B cell (primary cell): ENCODE data around the gene ADCY3. TPM values are rescaled to one million over a fixed set of nuclear protein-coding genes. Genes with fewer than 3 reads are reported as not detected.

Experiments used
- ATAC-seq: fragments of 200-7000 bp; cut with Tn5 transposase; one replicate; pipeline ENCODE4 v1.10.0; 2021; ENCODE audit warnings: low read depth, mild to moderate bottlenecking, moderate number of reproducible peaks, moderate library complexity
- CTCF ChIA-PET: fragments of 350-600 bp; sonication (Branson Sonifier 250); formaldehyde crosslinking; loops from one replicate; lab custom pipeline; 2021; ENCODE audit warnings: antibody characterized with exemption, inconsistent platforms; lab: Charles Lee
- POLR2A ChIA-PET: fragments of 350-600 bp; sonication (Branson Sonifier 250); formaldehyde crosslinking; loops from one replicate; lab custom pipeline; 2021; ENCODE audit warnings: antibody characterized with exemption; lab: Charles Lee
- DNase-seq: peaks from one replicate; pipeline ENCODE4 v3.0.0; 2013
- H2AFZ ChIP-seq: 2 replicates; pipeline ENCODE4 v1.6.1; 2012; ENCODE audit warnings: mild to moderate bottlenecking, low read depth, low read length; ENCODE audit not compliant: insufficient read depth, poor library complexity, severe bottlenecking
- H3K27ac ChIP-seq, 2 donors: 1 replicate in 1 of 2; 2 replicates in 1 of 2; pipeline ENCODE4 v1.5.1; 2012 to 2013; ENCODE audit warnings: low read length in 2 of 2, mild to moderate bottlenecking in 2 of 2, moderate library complexity in 1 of 2
- H3K27me3 ChIP-seq, 4 experiments: fragments of 200-600 bp in 1 of 4; sonication (generic) in 1 of 4; replicated peaks in 1 of 4; 1 replicate in 2 of 4; 2 replicates in 2 of 4; pipeline versions ENCODE4 v1.6.1 to v1.7.0; 2013 to 2016; ENCODE audit warnings: low read length in 3 of 4, mild to moderate bottlenecking in 2 of 4, mixed read lengths in 1 of 4, moderate library complexity in 1 of 4; ENCODE audit not compliant: insufficient read depth in 4 of 4, control insufficient read depth in 3 of 4; ENCODE audit errors: control extremely low read depth in 1 of 4
- H3K36me3 ChIP-seq, 2 experiments: replicated peaks in 1 of 2; 1 replicate in 1 of 2; 2 replicates in 1 of 2; pipeline versions ENCODE4 v1.6.1 to v1.7.1; 2013; ENCODE audit warnings: low read length in 1 of 2; ENCODE audit not compliant: insufficient read depth in 2 of 2, control insufficient read depth in 1 of 2; ENCODE audit errors: control extremely low read depth in 1 of 2, extremely low read depth in 1 of 2
- H3K4me1 ChIP-seq, 2 donors: fragments of 200-600 bp in 1 of 2; sonication (generic) in 1 of 2; 1 replicate in 1 of 2; 2 replicates in 1 of 2; pipeline versions ENCODE4 v1.5.1 to v1.6.1; 2013 to 2017; ENCODE audit warnings: low read length in 2 of 2; ENCODE audit not compliant: control insufficient read depth in 2 of 2, insufficient read depth in 2 of 2
- H3K4me2 ChIP-seq: replicated peaks from 2 replicates; pipeline ENCODE3; 2012; ENCODE audit warnings: mild to moderate bottlenecking, low read depth, low read length; ENCODE audit not compliant: poor library complexity, severe bottlenecking
- H3K4me3 ChIP-seq, 5 experiments: fragments of 200-600 bp in 1 of 5; sonication (generic) in 1 of 5; 1 replicate in 3 of 5; 2 replicates in 2 of 5; pipeline versions ENCODE4 v1.5.1 to v1.7.0; 2011 to 2016; ENCODE audit warnings: low read length in 4 of 5, mild to moderate bottlenecking in 4 of 5, low read depth in 2 of 5, control low read depth in 1 of 5, moderate library complexity in 1 of 5; ENCODE audit not compliant: insufficient read depth in 1 of 5; ENCODE audit errors: control extremely low read depth in 1 of 5, extremely low read depth in 1 of 5
- H3K79me2 ChIP-seq: fragments of 200-600 bp; sonication (generic); one replicate; pipeline ENCODE4 v1.6.0; 2016; ENCODE audit warnings: low read length; ENCODE audit not compliant: control insufficient read depth, insufficient read depth
- H3K9ac ChIP-seq: fragments of 200-600 bp; sonication (generic); 2 replicates; pipeline ENCODE4 v1.6.1; 2017; ENCODE audit warnings: mild to moderate bottlenecking, low read length, moderate library complexity
- H3K9me3 ChIP-seq, 3 donors: one replicate each; pipeline versions ENCODE4 v1.6.1 to v1.7.1; 2013; ENCODE audit warnings: low read length in 2 of 3; ENCODE audit not compliant: control insufficient read depth in 2 of 3, insufficient read depth in 1 of 3; ENCODE audit errors: control extremely low read depth in 1 of 3
- H4K20me1 ChIP-seq: 2 replicates; pipeline ENCODE4 v1.6.0; 2012; ENCODE audit warnings: mild to moderate bottlenecking, low read length; ENCODE audit not compliant: insufficient read depth, control insufficient read depth, poor library complexity, severe bottlenecking
- H3K27ac Mint-ChIP-seq: one replicate; pipeline ENCODE4 v1.8.0; 2021; ENCODE audit warnings: mixed read lengths
- H3K27me3 Mint-ChIP-seq: one replicate; pipeline ENCODE4 v1.8.0; 2021; ENCODE audit warnings: mixed read lengths
- H3K4me1 Mint-ChIP-seq: one replicate; pipeline ENCODE4 v1.8.0; 2021; ENCODE audit warnings: mixed read lengths
- H3K4me3 Mint-ChIP-seq: one replicate; pipeline ENCODE4 v1.8.0; 2021; ENCODE audit warnings: mixed read lengths
- H3K9me3 Mint-ChIP-seq: one replicate; pipeline ENCODE4 v1.8.0; 2022; ENCODE audit warnings: mixed read lengths; ENCODE audit not compliant: insufficient read depth
- CTCF ChIP-seq: fragments of 200-600 bp; IDR thresholded peaks from one replicate; pipeline ENCODE4 v1.8.0; 2022; ENCODE audit warnings: antibody characterized with exemption, mild to moderate bottlenecking
- EZH2 ChIP-seq: IDR thresholded peaks from 2 replicates; pipeline ENCODE4 v1.6.1; 2012; ENCODE audit warnings: borderline replicate concordance, low read depth, mild to moderate bottlenecking, moderate library complexity, low read length; ENCODE audit not compliant: insufficient read depth, poor library complexity, severe bottlenecking
- WGBS: methylation state at CpG from one replicate; pipeline ENCODE4 v1.1.5; 2013; ENCODE audit warnings: missing lambda C conversion rate; ENCODE audit not compliant: insufficient coverage; 5-methylcytosine and 5-hydroxymethylcytosine counted together
- intact Hi-C: fragments of 100-400 bp; cut with micrococcal nuclease; formaldehyde crosslinking; loops from one replicate; pipeline ENCODE4 v1.10.0; 2022
- polyA plus RNA-seq: library from polyadenylated mRNA; depleted of rRNA; stranded (reverse); fragments of >200 nt; gene quantifications from 2 replicates; pipeline ENCODE4 v1.2.3, GENCODE V29; 2012
- total RNA-seq, 2 donors: library from RNA; stranded (reverse); fragments of 120-200 nt in 1 of 2; gene quantifications; 1 replicate in 1 of 2; 2 replicates in 1 of 2; pipeline versions ENCODE4 v1.2.3 to v1.2.4, GENCODE V29; 2013 to 2022

ADCY3 gene
- total and polyA plus RNA-seq, 2 donors (not counting 1 experiment from before 2014, with no cell fraction given), result 48.4 to 73.0 TPM

DNA sequence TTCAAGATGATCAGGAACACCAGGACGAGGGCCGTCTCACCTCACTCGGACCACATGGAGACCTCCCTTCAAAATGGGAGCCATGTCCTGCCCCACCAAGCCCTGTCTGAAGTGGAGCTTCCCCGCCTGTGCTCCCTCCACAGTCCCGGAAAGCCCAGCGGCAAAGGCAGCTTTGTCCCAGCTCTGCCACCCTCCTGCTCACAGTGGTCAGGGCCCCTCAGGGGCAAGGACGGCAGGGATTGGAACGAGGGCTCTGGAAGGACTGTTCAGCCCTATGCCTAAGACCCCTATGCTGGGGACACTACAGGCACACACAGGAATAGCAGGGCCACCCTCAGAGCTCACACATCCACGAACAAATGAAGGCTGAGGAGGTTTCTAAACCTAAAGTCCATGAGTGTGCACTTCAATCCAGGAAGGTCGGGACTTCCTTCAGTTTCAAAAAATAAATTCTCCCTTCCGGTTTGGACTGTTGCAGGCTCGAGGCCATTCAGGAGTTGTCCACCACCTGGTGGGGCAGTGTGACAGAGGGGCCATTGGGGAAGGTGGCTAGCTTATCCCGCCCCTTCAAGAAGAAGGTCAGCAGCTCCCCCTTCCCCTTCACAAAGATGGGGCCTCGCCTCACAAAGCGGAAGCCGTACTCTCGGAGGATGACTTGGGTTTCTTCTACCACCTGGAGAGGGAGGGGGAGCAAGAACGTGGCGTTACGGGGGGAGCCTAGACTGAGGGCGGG lies 100.4 kb downstream of the ADCY3 start:
- H2AFZ ChIP-seq, result no peak overlapping the region
- Mint-ChIP-seq H3K4me3 (no peak overlapping the region), H3K4me1 (peaks cover 2% of the 10 kb centered on the region), H3K27ac (no peak overlapping the region), H3K27me3 (no peaks in the 10 kb centered on the region), H3K9me3 (no peaks in the 10 kb centered on the region)
- H3K27ac ChIP-seq, result no peak overlapping the region
- CTCF ChIA-PET, result interaction anchor here (0.7 to 1.5 kb wide), 3 partner anchors 9 to 413 kb away, joined by 3 to 9 read pairs (median 9); no protein-coding TSS in a partner anchor
- no peak overlapping the region for H3K4me2 ChIP-seq
- DNase-seq (no peak), ATAC-seq (no peak)
- TF ChIP-seq EZH2 (no peak), CTCF (no peak)
- 95% methylated on average over 10 of the region's 21 CpGs for WGBS
- H3K9ac ChIP-seq, result no peak overlapping the region
- H4K20me1 ChIP-seq, result no peaks in the 10 kb centered on the region
- H3K79me2 ChIP-seq, result peaks cover 7% of the 10 kb centered on the region
- H3K36me3 ChIP-seq, result peaks cover 0 to 39% of the 10 kb centered on the region in 2 experiments
- intact Hi-C loops, result no loop called here
- POLR2A ChIA-PET, result interaction anchor here (0.7 kb wide), 1 partner anchor 24 kb away, joined by 9 read pairs; no protein-coding TSS in a partner anchor
- no peaks in the 10 kb centered on the region for H3K9me3 ChIP-seq
- H3K4me3 ChIP-seq, result no peak overlapping the region
- H3K27me3 ChIP-seq, result no peaks in the 10 kb centered on the region
- H3K4me1 ChIP-seq, result no peaks in the 10 kb centered on the region

- Histone ChIP-seq H3K4me1 (no peaks in the 10 kb centered on the region), H3K36me3 (peaks cover 0 to 45% of the 10 kb centered on the region in 2 experiments), H3K4me2 (no peak overlapping the region), H3K27ac (no peak overlapping the region), H3K79me2 (peaks cover 14% of the 10 kb centered on the region), H2AFZ (no peak overlapping the region), H3K27me3 (no peaks in the 10 kb centered on the region), H4K20me1 (no peaks in the 10 kb centered on the region), H3K4me3 (no peak overlapping the region), H3K9me3 (no peaks in the 10 kb centered on the region), H3K9ac (no peak overlapping the region)
- ATAC-seq, result no peak
- TF ChIP-seq EZH2, result no peak
- TF ChIP-seq CTCF, result no peak
- DNase-seq, result no peak
- Mint-ChIP-seq H3K27ac (no peak overlapping the region), H3K4me1 (peaks cover 2% of the 10 kb centered on the region), H3K27me3 (no peaks in the 10 kb centered on the region), H3K4me3 (no peak overlapping the region), H3K9me3 (no peaks in the 10 kb centered on the region)
- intact Hi-C loops, result no loop called here
- ChIA-PET POLR2A (no interaction called here), CTCF (interaction anchor here (0.7 to 1.5 kb wide), 3 partner anchors 10 to 412 kb away, joined by 3 to 9 read pairs (median 9); no protein-coding TSS in a partner anchor)
- 92% methylated on average over 8 of the region's 9 CpGs for WGBS
Observed at GRCh38 chr2:24818721-24819167, 101.3 kb downstream of the ADCY3 start.
